GM23338 (cell line): ENCODE data around the gene TGDS. TPM values are rescaled to one million over a fixed set of nuclear protein-coding genes. Genes with fewer than 3 reads are reported as not detected.
A peak's percentile ranks its signal among the peaks of the same experiment; 100 is the strongest.

Experiments
- ATAC-seq: fragments of 200-7000 bp; cut with Tn5 transposase; 3 replicates; pipeline ENCODE4 v1.9.1; 2020
- DNase-seq: peaks from one replicate; pipeline ENCODE4 v3.0.0-alpha.2; 2015; ENCODE audit warnings: low spot score
- H2AFZ ChIP-seq: fragments of 200-600 bp; sonication (generic); 2 replicates; pipeline ENCODE4 v1.8.0; 2016; ENCODE audit warnings: antibody characterized with exemption, mild to moderate bottlenecking, moderate library complexity
- H3F3A ChIP-seq: fragments of 200-600 bp; sonication (generic); replicated peaks from 2 replicates; pipeline ENCODE4 v1.8.0; 2017; ENCODE audit warnings: antibody characterized with exemption, mixed run types, low read depth
- H3K27ac ChIP-seq: fragments of 200-600 bp; sonication (generic); 2 replicates; pipeline ENCODE4 v1.6.1; 2016; ENCODE audit warnings: low read depth
- H3K27me3 ChIP-seq: fragments of 200-600 bp; sonication (generic); 2 replicates; pipeline ENCODE4 v1.8.0; 2016; ENCODE audit warnings: mild to moderate bottlenecking, mixed run types, moderate library complexity; ENCODE audit not compliant: insufficient read depth
- H3K36me3 ChIP-seq: fragments of 200-600 bp; sonication (generic); 2 replicates; pipeline ENCODE4 v1.8.0; 2016; ENCODE audit warnings: mild to moderate bottlenecking; ENCODE audit not compliant: insufficient read depth
- H3K4me1 ChIP-seq: fragments of 200-600 bp; sonication (generic); 2 replicates; pipeline ENCODE4 v1.8.0; 2016; ENCODE audit warnings: mild to moderate bottlenecking, moderate library complexity; ENCODE audit not compliant: insufficient read depth
- H3K4me2 ChIP-seq: fragments of 200-600 bp; sonication (generic); 2 replicates; pipeline ENCODE4 v1.7.1; 2017; ENCODE audit warnings: mixed run types
- H3K4me3 ChIP-seq: fragments of 200-600 bp; sonication (generic); 2 replicates; pipeline ENCODE4 v1.6.1; 2016; ENCODE audit warnings: mixed run types
- H3K79me2 ChIP-seq: fragments of 200-600 bp; sonication (generic); replicated peaks from 2 replicates; pipeline ENCODE4 v1.8.0; 2017; ENCODE audit warnings: mild to moderate bottlenecking; ENCODE audit not compliant: insufficient read depth
- H3K9me2 ChIP-seq: fragments of 200-600 bp; sonication (generic); 2 replicates; pipeline ENCODE4 v1.8.0; 2017; ENCODE audit not compliant: insufficient read depth
- H4K20me1 ChIP-seq: fragments of 200-600 bp; sonication (generic); replicated peaks from 2 replicates; pipeline ENCODE4 v1.8.0; 2017; ENCODE audit warnings: mild to moderate bottlenecking; ENCODE audit not compliant: insufficient read depth
- H3K27ac Mint-ChIP-seq: 2 replicates; pipeline ENCODE4 v1.8.0; 2020; ENCODE audit warnings: inconsistent platforms, mild to moderate bottlenecking, moderate library complexity, mixed read lengths
- H3K27me3 Mint-ChIP-seq: 3 replicates; pipeline ENCODE4 v1.8.0; 2022; ENCODE audit warnings: low read depth, mild to moderate bottlenecking, moderate library complexity, mixed read lengths, inconsistent platforms; ENCODE audit not compliant: insufficient read depth, poor library complexity
- H3K36me3 Mint-ChIP-seq: 3 replicates; pipeline ENCODE4 v1.8.0; 2021; ENCODE audit warnings: low read depth, mild to moderate bottlenecking, inconsistent platforms, moderate library complexity, mixed read lengths
- H3K4me1 Mint-ChIP-seq: 3 replicates; pipeline ENCODE4 v1.8.0; 2020; ENCODE audit warnings: mild to moderate bottlenecking, inconsistent platforms, mixed read lengths
- H3K4me3 Mint-ChIP-seq: 3 replicates; pipeline ENCODE4 v1.8.0; 2021; ENCODE audit warnings: moderate library complexity, mild to moderate bottlenecking, inconsistent platforms, mixed read lengths
- H3K9me3 Mint-ChIP-seq: 3 replicates; pipeline ENCODE4 v1.8.0; 2020; ENCODE audit warnings: moderate library complexity, mild to moderate bottlenecking, inconsistent platforms, mixed read lengths
- CREB1 ChIP-seq: fragments of 250-450 bp; sonication (Bioruptor Pico); IDR thresholded peaks from 2 replicates; pipeline ENCODE4 v1.5.0; 2020; ENCODE audit warnings: low read depth, mild to moderate bottlenecking, moderate library complexity
- EZH2 ChIP-seq: fragments of 200-600 bp; sonication (generic); IDR thresholded peaks from one replicate; pipeline ENCODE4 v1.8.0; 2017; ENCODE audit warnings: antibody characterized with exemption, mild to moderate bottlenecking, low read depth; ENCODE audit not compliant: unreplicated experiment
- EZH2phosphoT487 ChIP-seq: fragments of 200-600 bp; sonication (generic); IDR thresholded peaks from one replicate; pipeline ENCODE4 v1.8.1; 2018; ENCODE audit warnings: antibody characterized with exemption; ENCODE audit not compliant: unreplicated experiment
- JUNB ChIP-seq: IDR thresholded peaks from one replicate; pipeline ENCODE4 v1.6.1; 2016; ENCODE audit warnings: antibody characterized with exemption; ENCODE audit not compliant: unreplicated experiment
- NANOG ChIP-seq: IDR thresholded peaks from 2 replicates; pipeline ENCODE4 v1.6.1; 2016; ENCODE audit warnings: antibody characterized with exemption, borderline replicate concordance
- POLR2AphosphoS5 ChIP-seq: IDR thresholded peaks from 2 replicates; pipeline ENCODE4 v1.6.1; 2016; ENCODE audit warnings: antibody characterized with exemption, low read depth
- STAT1 ChIP-seq: IDR thresholded peaks from one replicate; pipeline ENCODE4 v1.6.1; 2016; ENCODE audit warnings: antibody characterized with exemption; ENCODE audit not compliant: unreplicated experiment
- ZNF331 ChIP-seq: fragments of 250-450 bp; sonication (Bioruptor Pico); IDR thresholded peaks from 2 replicates; pipeline ENCODE4 v1.5.0; 2020; ENCODE audit warnings: low read depth, mild to moderate bottlenecking, moderate library complexity
- polyA plus RNA-seq: library from polyadenylated mRNA; unstranded; fragments of >200 nt; fragmentation: Nextera tagmentation; extraction: Ambion mirVana; gene quantifications from 2 replicates; pipeline ENCODE4 v1.2.1, GENCODE V29; 2016
- total RNA-seq: library from RNA; depleted of rRNA; stranded (reverse); fragments of >200 nt; shearing (Covaris generic); gene quantifications from 2 replicates; pipeline ENCODE4 v1.2.3, GENCODE V29; 2014
- TF ChIP-seq, protein P1 (sequence below), 2 experiments: fragments of 200-600 bp in 1 of 2; sonication (generic) in 1 of 2; conservative IDR thresholded peaks; 2 replicates each; pipeline versions ENCODE4 v1.5.1 to v1.6.1; 2016 to 2017; ENCODE audit warnings: antibody characterized with exemption in 2 of 2, low read depth in 2 of 2, mild to moderate bottlenecking in 2 of 2, moderate library complexity in 1 of 2
- TF ChIP-seq, protein P2 (sequence below): fragments of 250-450 bp; sonication (Bioruptor Pico); IDR thresholded peaks from 2 replicates; pipeline ENCODE4 v1.5.0; 2020; ENCODE audit warnings: mild to moderate bottlenecking, moderate library complexity
- TF ChIP-seq, protein P3 (sequence below): IDR thresholded peaks from 2 replicates; pipeline ENCODE4 v1.6.1; 2016; ENCODE audit warnings: antibody characterized with exemption
- TF ChIP-seq, protein P4 (sequence below): IDR thresholded peaks from one replicate; pipeline ENCODE4 v1.6.1; 2018; ENCODE audit warnings: antibody characterized with exemption; ENCODE audit not compliant: unreplicated experiment

The TGDS gene
- total and polyA plus RNA-seq, 2 experiments from 2014 or later = 18.4 to 19.6 TPM

DNA sequence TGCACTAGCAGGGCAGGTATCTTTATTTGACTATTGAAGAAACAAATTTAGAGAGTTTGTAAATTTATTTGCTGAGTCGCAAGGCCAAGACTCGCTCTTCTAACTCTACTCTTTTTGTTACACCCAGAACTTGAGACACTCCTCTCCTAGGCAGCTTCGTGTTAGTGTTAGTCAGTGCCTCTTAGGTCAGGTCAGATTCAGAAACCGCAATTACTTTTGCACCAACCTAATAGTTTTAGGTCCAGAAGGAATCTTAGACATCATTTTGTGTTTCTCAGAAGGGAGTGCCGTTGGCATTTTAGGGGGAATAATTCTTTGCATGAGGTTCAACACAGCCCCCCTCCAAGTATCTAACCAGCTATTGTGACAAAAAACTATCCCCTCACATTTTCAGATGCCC is 14.5 kb upstream of the TGDS start:
- TF ChIP-seq POLR2AphosphoS5 (no peak), EZH2 (no peak), EZH2phosphoT487 (no peak), NANOG (no peak), JUNB (no peak), STAT1 (no peak), CREB1 (CRISPR knock-in tag) (no peak), ZNF331 (CRISPR knock-in tag) (no peak)
- TF ChIP-seq, protein P1, sequence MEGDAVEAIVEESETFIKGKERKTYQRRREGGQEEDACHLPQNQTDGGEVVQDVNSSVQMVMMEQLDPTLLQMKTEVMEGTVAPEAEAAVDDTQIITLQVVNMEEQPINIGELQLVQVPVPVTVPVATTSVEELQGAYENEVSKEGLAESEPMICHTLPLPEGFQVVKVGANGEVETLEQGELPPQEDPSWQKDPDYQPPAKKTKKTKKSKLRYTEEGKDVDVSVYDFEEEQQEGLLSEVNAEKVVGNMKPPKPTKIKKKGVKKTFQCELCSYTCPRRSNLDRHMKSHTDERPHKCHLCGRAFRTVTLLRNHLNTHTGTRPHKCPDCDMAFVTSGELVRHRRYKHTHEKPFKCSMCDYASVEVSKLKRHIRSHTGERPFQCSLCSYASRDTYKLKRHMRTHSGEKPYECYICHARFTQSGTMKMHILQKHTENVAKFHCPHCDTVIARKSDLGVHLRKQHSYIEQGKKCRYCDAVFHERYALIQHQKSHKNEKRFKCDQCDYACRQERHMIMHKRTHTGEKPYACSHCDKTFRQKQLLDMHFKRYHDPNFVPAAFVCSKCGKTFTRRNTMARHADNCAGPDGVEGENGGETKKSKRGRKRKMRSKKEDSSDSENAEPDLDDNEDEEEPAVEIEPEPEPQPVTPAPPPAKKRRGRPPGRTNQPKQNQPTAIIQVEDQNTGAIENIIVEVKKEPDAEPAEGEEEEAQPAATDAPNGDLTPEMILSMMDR (conservative IDR thresholded peaks at IDR 0.05; ENCODE audit: low read depth in 2 of 2) = no peak
- TF ChIP-seq, protein P2, sequence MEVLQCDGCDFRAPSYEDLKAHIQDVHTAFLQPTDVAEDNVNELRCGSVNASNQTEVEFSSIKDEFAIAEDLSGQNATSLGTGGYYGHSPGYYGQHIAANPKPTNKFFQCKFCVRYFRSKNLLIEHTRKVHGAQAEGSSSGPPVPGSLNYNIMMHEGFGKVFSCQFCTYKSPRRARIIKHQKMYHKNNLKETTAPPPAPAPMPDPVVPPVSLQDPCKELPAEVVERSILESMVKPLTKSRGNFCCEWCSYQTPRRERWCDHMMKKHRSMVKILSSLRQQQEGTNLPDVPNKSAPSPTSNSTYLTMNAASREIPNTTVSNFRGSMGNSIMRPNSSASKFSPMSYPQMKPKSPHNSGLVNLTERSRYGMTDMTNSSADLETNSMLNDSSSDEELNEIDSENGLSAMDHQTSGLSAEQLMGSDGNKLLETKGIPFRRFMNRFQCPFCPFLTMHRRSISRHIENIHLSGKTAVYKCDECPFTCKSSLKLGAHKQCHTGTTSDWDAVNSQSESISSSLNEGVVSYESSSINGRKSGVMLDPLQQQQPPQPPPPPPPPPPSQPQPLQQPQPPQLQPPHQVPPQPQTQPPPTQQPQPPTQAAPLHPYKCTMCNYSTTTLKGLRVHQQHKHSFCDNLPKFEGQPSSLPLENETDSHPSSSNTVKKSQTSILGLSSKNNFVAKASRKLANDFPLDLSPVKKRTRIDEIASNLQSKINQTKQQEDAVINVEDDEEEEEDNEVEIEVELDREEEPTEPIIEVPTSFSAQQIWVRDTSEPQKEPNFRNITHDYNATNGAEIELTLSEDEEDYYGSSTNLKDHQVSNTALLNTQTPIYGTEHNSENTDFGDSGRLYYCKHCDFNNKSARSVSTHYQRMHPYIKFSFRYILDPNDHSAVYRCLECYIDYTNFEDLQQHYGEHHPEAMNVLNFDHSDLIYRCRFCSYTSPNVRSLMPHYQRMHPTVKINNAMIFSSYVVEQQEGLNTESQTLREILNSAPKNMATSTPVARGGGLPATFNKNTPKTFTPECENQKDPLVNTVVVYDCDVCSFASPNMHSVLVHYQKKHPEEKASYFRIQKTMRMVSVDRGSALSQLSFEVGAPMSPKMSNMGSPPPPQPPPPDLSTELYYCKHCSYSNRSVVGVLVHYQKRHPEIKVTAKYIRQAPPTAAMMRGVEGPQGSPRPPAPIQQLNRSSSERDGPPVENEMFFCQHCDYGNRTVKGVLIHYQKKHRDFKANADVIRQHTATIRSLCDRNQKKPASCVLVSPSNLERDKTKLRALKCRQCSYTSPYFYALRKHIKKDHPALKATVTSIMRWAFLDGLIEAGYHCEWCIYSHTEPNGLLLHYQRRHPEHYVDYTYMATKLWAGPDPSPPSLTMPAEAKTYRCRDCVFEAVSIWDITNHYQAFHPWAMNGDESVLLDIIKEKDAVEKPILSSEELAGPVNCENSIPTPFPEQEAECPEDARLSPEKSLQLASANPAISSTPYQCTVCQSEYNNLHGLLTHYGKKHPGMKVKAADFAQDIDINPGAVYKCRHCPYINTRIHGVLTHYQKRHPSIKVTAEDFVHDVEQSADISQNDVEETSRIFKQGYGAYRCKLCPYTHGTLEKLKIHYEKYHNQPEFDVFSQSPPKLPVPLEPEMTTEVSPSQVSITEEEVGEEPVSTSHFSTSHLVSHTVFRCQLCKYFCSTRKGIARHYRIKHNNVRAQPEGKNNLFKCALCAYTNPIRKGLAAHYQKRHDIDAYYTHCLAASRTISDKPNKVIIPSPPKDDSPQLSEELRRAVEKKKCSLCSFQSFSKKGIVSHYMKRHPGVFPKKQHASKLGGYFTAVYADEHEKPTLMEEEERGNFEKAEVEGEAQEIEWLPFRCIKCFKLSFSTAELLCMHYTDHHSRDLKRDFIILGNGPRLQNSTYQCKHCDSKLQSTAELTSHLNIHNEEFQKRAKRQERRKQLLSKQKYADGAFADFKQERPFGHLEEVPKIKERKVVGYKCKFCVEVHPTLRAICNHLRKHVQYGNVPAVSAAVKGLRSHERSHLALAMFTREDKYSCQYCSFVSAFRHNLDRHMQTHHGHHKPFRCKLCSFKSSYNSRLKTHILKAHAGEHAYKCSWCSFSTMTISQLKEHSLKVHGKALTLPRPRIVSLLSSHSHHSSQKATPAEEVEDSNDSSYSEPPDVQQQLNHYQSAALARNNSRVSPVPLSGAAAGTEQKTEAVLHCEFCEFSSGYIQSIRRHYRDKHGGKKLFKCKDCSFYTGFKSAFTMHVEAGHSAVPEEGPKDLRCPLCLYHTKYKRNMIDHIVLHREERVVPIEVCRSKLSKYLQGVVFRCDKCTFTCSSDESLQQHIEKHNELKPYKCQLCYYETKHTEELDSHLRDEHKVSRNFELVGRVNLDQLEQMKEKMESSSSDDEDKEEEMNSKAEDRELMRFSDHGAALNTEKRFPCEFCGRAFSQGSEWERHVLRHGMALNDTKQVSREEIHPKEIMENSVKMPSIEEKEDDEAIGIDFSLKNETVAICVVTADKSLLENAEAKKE (CRISPR knock-in tag) = no peak
- TF ChIP-seq, protein P3, sequence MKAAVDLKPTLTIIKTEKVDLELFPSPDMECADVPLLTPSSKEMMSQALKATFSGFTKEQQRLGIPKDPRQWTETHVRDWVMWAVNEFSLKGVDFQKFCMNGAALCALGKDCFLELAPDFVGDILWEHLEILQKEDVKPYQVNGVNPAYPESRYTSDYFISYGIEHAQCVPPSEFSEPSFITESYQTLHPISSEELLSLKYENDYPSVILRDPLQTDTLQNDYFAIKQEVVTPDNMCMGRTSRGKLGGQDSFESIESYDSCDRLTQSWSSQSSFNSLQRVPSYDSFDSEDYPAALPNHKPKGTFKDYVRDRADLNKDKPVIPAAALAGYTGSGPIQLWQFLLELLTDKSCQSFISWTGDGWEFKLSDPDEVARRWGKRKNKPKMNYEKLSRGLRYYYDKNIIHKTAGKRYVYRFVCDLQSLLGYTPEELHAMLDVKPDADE = no peak
- TF ChIP-seq, protein P4, sequence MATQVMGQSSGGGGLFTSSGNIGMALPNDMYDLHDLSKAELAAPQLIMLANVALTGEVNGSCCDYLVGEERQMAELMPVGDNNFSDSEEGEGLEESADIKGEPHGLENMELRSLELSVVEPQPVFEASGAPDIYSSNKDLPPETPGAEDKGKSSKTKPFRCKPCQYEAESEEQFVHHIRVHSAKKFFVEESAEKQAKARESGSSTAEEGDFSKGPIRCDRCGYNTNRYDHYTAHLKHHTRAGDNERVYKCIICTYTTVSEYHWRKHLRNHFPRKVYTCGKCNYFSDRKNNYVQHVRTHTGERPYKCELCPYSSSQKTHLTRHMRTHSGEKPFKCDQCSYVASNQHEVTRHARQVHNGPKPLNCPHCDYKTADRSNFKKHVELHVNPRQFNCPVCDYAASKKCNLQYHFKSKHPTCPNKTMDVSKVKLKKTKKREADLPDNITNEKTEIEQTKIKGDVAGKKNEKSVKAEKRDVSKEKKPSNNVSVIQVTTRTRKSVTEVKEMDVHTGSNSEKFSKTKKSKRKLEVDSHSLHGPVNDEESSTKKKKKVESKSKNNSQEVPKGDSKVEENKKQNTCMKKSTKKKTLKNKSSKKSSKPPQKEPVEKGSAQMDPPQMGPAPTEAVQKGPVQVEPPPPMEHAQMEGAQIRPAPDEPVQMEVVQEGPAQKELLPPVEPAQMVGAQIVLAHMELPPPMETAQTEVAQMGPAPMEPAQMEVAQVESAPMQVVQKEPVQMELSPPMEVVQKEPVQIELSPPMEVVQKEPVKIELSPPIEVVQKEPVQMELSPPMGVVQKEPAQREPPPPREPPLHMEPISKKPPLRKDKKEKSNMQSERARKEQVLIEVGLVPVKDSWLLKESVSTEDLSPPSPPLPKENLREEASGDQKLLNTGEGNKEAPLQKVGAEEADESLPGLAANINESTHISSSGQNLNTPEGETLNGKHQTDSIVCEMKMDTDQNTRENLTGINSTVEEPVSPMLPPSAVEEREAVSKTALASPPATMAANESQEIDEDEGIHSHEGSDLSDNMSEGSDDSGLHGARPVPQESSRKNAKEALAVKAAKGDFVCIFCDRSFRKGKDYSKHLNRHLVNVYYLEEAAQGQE = no peak
- H3K27me3 ChIP-seq = no peaks in the 10 kb centered on the region

More for the DNA sequence above, 14.5 kb upstream of the TGDS start:
- DNase-seq = no peak
- Histone ChIP-seq H3K4me3 (no peak overlapping the region), H3K79me2 (peaks cover 7% of the 10 kb centered on the region), H3K36me3 (peaks cover 17% of the 10 kb centered on the region; the same call in 1 of the 2 replicates), H4K20me1 (peaks cover 9% of the 10 kb centered on the region; the same call in 1 of the 2 replicates), H3F3A (no peaks in the 10 kb centered on the region), H3K27ac (no peak overlapping the region), H2AFZ (no peak overlapping the region), H3K4me1 (no peaks in the 10 kb centered on the region; the same call in 1 of the 2 replicates), H3K9me2 (no peaks in the 10 kb centered on the region), H3K4me2 (no peak overlapping the region)
- Mint-ChIP-seq H3K27ac (0 out of 2 replicates have a peak overlapping the region, but pooled peaks have one; percentile 9), H3K36me3 (peaks cover 33% of the 10 kb centered on the region), H3K4me3 (no peak overlapping the region), H3K27me3 (no peaks in the 10 kb centered on the region), H3K4me1 (no peaks in the 10 kb centered on the region; the same call in 2 of the 3 replicates), H3K9me3 (no peaks in the 10 kb centered on the region)
- no peak for ATAC-seq
